ENCODE results near the gene ALB. TPM values are rescaled to one million over a fixed set of nuclear protein-coding genes. Genes with fewer than 3 reads are reported as not detected.
"Not testable (repeated sequence)": the region's sequence is repeated elsewhere in the genome, so short reads cannot be mapped to it uniquely, and the experiment has no call there.

Gene ALB
- not detected for total RNA-seq

DNA sequence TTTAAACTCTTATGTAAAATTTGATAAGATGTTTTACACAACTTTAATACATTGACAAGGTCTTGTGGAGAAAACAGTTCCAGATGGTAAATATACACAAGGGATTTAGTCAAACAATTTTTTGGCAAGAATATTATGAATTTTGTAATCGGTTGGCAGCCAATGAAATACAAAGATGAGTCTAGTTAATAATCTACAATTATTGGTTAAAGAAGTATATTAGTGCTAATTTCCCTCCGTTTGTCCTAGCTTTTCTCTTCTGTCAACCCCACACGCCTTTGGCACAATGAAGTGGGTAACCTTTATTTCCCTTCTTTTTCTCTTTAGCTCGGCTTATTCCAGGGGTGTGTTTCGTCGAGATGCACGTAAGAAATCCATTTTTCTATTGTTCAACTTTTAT is at the start of gene ALB:
ALB (plus strand) TSS at position 246 of the 400 bp plus-strand sequence; CDS start at position 287, 41 bp downstream.
- no peaks in the 10 kb centered on the region for H3K27me3 Mint-ChIP-seq
- H3K4me3 Mint-ChIP-seq = no peak within 1 kb of the TSS
- CTCF ChIA-PET = no interaction called here
- no peak for DNase-seq
- POLR2A ChIA-PET = no interaction called here
- H3K4me1 Mint-ChIP-seq (ENCODE audit: low read depth) = no peaks in the 10 kb centered on the region
- no peaks in the 10 kb centered on the region for H3K9me3 Mint-ChIP-seq
- H3K36me3 Mint-ChIP-seq = no peaks in the 10 kb centered on the region
- intact Hi-C loops (cut with micrococcal nuclease) = no loop called here
- H3K27ac Mint-ChIP-seq = no peak within 1 kb of the TSS

DNA sequence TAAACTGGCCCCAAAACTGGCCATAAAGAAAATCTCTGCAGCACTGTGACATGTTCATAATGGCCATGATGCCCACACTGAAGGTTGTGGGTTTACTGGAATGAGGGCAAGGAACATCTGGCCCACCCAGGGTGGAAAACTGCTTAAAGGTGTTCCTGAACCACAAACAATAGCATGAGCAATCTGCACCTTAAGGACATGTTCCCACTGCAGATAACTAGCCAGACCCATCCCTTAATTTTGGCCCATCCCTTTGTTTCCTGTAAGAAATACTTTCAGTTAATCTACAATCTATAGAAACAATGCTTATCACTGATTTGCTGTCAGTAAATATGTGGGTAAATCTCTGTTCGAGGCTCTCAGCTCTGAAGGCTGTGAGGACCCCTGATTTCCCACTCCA is 46.9 kb upstream of the ALB start:
- H3K36me3 Mint-ChIP-seq; H3K9me3 Mint-ChIP-seq; H3K4me3 Mint-ChIP-seq; H3K4me1 Mint-ChIP-seq (ENCODE audit: low read depth); H3K27ac Mint-ChIP-seq; H3K27me3 Mint-ChIP-seq; DNase-seq; POLR2A ChIA-PET; CTCF ChIA-PET; intact Hi-C loops (cut with micrococcal nuclease): not testable (repeated sequence)

- H3K4me3 Mint-ChIP-seq; CTCF ChIA-PET; H3K27ac Mint-ChIP-seq; H3K9me3 Mint-ChIP-seq; POLR2A ChIA-PET; intact Hi-C loops (cut with micrococcal nuclease); H3K4me1 Mint-ChIP-seq (ENCODE audit: low read depth); DNase-seq; H3K27me3 Mint-ChIP-seq; H3K36me3 Mint-ChIP-seq: not testable (repeated sequence)
Observed at GRCh38 chr4:73369506-73370199, 34.4 kb upstream of the ALB start.

DNA sequence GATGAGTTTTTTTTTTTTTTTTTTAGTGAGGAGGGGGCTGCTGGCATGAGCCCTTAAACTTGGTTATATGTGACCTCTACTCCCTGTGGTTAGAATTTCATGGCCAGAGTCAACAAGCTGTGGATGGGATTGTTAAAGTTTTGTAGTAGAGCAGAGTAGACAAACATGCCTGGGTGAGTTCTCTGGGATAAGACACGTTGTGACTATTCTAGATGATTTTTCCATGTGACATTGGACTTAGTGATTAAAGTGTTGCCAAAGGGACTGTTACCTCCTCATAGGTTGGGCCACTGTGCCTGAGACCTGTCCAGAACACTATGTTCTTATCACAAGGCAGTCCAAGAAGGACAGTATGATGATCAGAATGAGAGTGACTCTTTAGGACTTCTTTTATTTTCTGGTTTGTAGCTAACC is 28.8 kb upstream of the ALB start:
- ChIA-PET CTCF (no interaction called here), POLR2A (no interaction called here)
- Mint-ChIP-seq H3K4me3 (no peak overlapping the region), H3K27ac (no peak overlapping the region), H3K36me3 (no peaks in the 10 kb centered on the region), H3K4me1 (ENCODE audit: low read depth) (no peaks in the 10 kb centered on the region), H3K9me3 (peaks cover 1% of the 10 kb centered on the region), H3K27me3 (peaks cover under 1% of the 10 kb centered on the region)
- intact Hi-C loops (cut with micrococcal nuclease) = no loop called here
- no peak for DNase-seq

DNA sequence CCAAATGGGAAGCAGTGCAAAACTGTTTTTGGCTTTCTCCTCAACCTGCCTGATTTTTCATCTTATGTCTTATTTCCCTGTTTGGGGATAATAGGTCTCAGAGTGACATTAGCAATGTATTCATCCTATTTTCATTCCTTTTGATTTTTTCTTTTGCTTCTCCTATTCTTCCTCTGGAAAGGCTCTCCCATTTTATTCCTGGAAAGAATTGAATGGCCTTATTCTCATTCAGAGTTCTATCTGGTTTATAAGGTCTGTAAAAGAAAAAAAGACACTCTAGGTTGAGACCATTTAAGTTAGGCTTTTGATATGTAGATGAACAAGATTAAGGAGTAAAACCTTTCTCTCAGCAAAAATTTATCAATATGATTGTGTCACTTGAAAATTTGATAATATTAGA is 27.8 kb upstream of the ALB start:
- Mint-ChIP-seq H3K9me3 (no peaks in the 10 kb centered on the region), H3K4me1 (ENCODE audit: low read depth) (no peaks in the 10 kb centered on the region), H3K4me3 (no peak overlapping the region), H3K36me3 (no peaks in the 10 kb centered on the region), H3K27ac (no peak overlapping the region), H3K27me3 (no peaks in the 10 kb centered on the region)
- POLR2A ChIA-PET = no interaction called here
- CTCF ChIA-PET = no interaction called here
- DNase-seq = no peak
- intact Hi-C loops (cut with micrococcal nuclease) = no loop called here

GRCh38 chr4:73376976-73377375 is 27.1 kb upstream of the ALB start:
- ChIA-PET POLR2A (no interaction called here), CTCF (no interaction called here)
- no peaks in the 10 kb centered on the region for H3K4me1 Mint-ChIP-seq (ENCODE audit: low read depth)
- no peak for DNase-seq
- intact Hi-C loops (cut with micrococcal nuclease) = no loop called here
- no peaks in the 10 kb centered on the region for H3K36me3 Mint-ChIP-seq
- no peak overlapping the region for H3K4me3 Mint-ChIP-seq
- no peaks in the 10 kb centered on the region for H3K9me3 Mint-ChIP-seq
- H3K27me3 Mint-ChIP-seq = no peaks in the 10 kb centered on the region
- no peak overlapping the region for H3K27ac Mint-ChIP-seq

DNA sequence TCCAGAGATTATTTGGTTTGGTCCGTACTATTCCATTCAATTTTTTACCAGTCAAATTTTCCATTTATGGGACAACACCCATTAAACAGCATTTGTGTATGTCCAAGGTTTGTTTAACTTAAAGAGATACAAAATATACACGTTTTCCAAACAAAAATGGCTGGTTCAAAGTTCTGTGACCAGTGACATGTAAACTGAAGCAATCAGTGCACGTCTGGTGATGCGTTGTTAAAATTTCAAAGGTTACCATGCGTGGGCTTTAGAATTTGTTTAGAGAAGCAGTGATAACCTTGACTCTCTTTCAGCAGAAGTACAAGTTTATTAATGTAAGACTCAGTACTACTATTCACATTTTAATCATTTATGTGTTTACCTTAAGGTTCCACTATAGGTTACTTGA is 25.2 kb upstream of the ALB start:
- Mint-ChIP-seq H3K27ac (no peak overlapping the region), H3K4me1 (ENCODE audit: low read depth) (no peaks in the 10 kb centered on the region), H3K9me3 (no peaks in the 10 kb centered on the region), H3K27me3 (no peaks in the 10 kb centered on the region), H3K36me3 (no peaks in the 10 kb centered on the region), H3K4me3 (no peak overlapping the region)
- intact Hi-C loops (cut with micrococcal nuclease) = no loop called here
- DNase-seq = no peak
- ChIA-PET CTCF (no interaction called here), POLR2A (no interaction called here)

DNA sequence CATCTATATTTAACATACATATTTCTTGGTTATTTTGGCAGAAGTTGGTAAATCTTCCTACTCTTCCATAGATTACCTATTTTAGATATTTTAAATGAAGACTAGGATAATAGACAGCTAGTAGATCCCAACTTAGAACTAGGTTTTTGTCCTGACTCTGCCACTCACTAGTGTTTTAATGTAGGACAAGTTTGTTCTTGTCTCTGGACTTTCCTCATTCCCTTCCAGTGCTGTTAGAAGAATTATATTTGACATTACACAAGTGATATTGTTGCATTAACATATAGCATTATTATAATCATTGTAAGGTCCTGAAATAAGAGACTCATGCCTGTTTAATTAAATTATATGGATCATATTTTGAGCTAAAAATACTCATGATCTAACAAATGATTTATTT is 24.1 kb upstream of the ALB start:
- H3K36me3 Mint-ChIP-seq = no peaks in the 10 kb centered on the region
- CTCF ChIA-PET = no interaction called here
- H3K4me1 Mint-ChIP-seq (ENCODE audit: low read depth) = no peaks in the 10 kb centered on the region
- no peaks in the 10 kb centered on the region for H3K27me3 Mint-ChIP-seq
- no peak for DNase-seq
- intact Hi-C loops (cut with micrococcal nuclease) = no loop called here
- H3K27ac Mint-ChIP-seq = no peak overlapping the region
- no peaks in the 10 kb centered on the region for H3K9me3 Mint-ChIP-seq
- POLR2A ChIA-PET = no interaction called here
- no peak overlapping the region for H3K4me3 Mint-ChIP-seq

- no peak overlapping the region for H3K4me3 Mint-ChIP-seq
- no peaks in the 10 kb centered on the region for H3K36me3 Mint-ChIP-seq
- CTCF ChIA-PET = no interaction called here
- POLR2A ChIA-PET = no interaction called here
- intact Hi-C loops (cut with micrococcal nuclease) = no loop called here
- peaks cover 3% of the 10 kb centered on the region for H3K9me3 Mint-ChIP-seq
- no peak overlapping the region for H3K27ac Mint-ChIP-seq
- H3K4me1 Mint-ChIP-seq (ENCODE audit: low read depth) = no peaks in the 10 kb centered on the region
- DNase-seq = no peak
- H3K27me3 Mint-ChIP-seq = no peaks in the 10 kb centered on the region
Observed at GRCh38 chr4:73381214-73381613, 22.9 kb upstream of the ALB start.

GRCh38 chr4:73383452-73383851 is 20.6 kb upstream of the ALB start:
- H3K36me3 Mint-ChIP-seq = no peaks in the 10 kb centered on the region
- H3K4me3 Mint-ChIP-seq = no peak overlapping the region
- DNase-seq = no peak
- intact Hi-C loops (cut with micrococcal nuclease) = no loop called here
- no peaks in the 10 kb centered on the region for H3K4me1 Mint-ChIP-seq (ENCODE audit: low read depth)
- CTCF ChIA-PET = no interaction called here
- POLR2A ChIA-PET = no interaction called here
- H3K9me3 Mint-ChIP-seq = peaks cover 7% of the 10 kb centered on the region
- no peaks in the 10 kb centered on the region for H3K27me3 Mint-ChIP-seq
- H3K27ac Mint-ChIP-seq = no peak overlapping the region

GRCh38 chr4:73387552-73387951 is 16.5 kb upstream of the ALB start:
- peaks cover 14% of the 10 kb centered on the region for H3K9me3 Mint-ChIP-seq
- no peaks in the 10 kb centered on the region for H3K36me3 Mint-ChIP-seq
- DNase-seq = no peak
- no peak overlapping the region for H3K4me3 Mint-ChIP-seq
- intact Hi-C loops (cut with micrococcal nuclease) = no loop called here
- H3K27me3 Mint-ChIP-seq = peaks cover 6% of the 10 kb centered on the region
- H3K27ac Mint-ChIP-seq = no peak overlapping the region
- no peaks in the 10 kb centered on the region for H3K4me1 Mint-ChIP-seq (ENCODE audit: low read depth)
- ChIA-PET POLR2A (no interaction called here), CTCF (no interaction called here)

DNA sequence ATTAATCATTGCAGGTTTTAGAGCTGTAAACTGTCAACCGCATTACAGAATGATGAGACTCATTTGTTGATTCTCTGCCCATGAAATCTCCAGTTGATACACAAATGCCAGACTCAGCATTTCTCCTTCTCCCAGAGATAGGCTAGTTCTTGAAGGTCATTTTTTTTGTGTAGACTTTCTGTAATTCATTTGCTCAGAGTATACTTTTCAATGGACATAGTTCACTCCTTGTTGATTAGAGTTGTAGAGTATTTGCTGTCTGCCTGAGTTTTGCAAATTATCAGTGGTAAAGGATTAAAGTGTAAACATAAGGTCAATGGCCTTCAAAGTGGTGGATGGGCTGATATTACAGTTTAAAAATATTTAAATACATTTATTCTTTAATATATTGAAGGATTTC is 15.2 kb upstream of the ALB start:
- ChIA-PET CTCF (no interaction called here), POLR2A (no interaction called here)
- Mint-ChIP-seq H3K36me3 (no peaks in the 10 kb centered on the region), H3K4me1 (ENCODE audit: low read depth) (no peaks in the 10 kb centered on the region), H3K27ac (no peak overlapping the region), H3K4me3 (no peak overlapping the region), H3K27me3 (peaks cover 6% of the 10 kb centered on the region), H3K9me3 (peaks cover 14% of the 10 kb centered on the region)
- no peak for DNase-seq
- intact Hi-C loops (cut with micrococcal nuclease) = no loop called here

GRCh38 chr4:73389663-73390062 is 14.4 kb upstream of the ALB start:
- H3K27me3 Mint-ChIP-seq = not testable (repeated sequence)

DNA sequence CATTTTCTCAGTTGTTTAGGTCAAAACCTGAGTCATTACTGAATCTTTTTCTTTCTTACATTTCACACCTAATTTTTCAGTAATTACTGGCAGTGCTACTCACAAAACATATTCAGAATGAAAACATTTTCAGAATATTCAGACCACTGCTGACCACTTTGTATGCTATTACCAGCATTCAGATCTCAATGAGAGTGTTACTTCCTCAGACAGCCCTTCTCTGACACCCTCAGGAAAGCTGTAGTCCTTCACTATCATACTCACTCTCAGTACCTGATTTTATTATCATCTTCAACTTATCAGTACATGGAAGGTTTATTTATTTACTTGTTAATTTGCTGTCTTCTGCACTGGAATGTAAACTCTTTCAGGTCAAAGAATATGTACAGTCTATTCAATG is 12.3 kb upstream of the ALB start:
- H3K4me3 Mint-ChIP-seq = no peak overlapping the region
- CTCF ChIA-PET = no interaction called here
- no peak for DNase-seq
- H3K4me1 Mint-ChIP-seq (ENCODE audit: low read depth) = no peaks in the 10 kb centered on the region
- H3K27me3 Mint-ChIP-seq = peaks cover 6% of the 10 kb centered on the region
- H3K36me3 Mint-ChIP-seq = no peaks in the 10 kb centered on the region
- peaks cover 7% of the 10 kb centered on the region for H3K9me3 Mint-ChIP-seq
- no peak overlapping the region for H3K27ac Mint-ChIP-seq
- POLR2A ChIA-PET = no interaction called here
- intact Hi-C loops (cut with micrococcal nuclease) = no loop called here

More at GRCh38 chr4:73389663-73390062, 14.4 kb upstream of the ALB start:
- intact Hi-C loops (cut with micrococcal nuclease); CTCF ChIA-PET; DNase-seq; H3K4me1 Mint-ChIP-seq (ENCODE audit: low read depth); H3K27ac Mint-ChIP-seq; POLR2A ChIA-PET; H3K4me3 Mint-ChIP-seq; H3K36me3 Mint-ChIP-seq: not testable (repeated sequence)
- peaks cover 14% of the 10 kb centered on the region for H3K9me3 Mint-ChIP-seq
